ENCODE results near the gene TSPOAP1.

TSPOAP1 gene

DNA sequence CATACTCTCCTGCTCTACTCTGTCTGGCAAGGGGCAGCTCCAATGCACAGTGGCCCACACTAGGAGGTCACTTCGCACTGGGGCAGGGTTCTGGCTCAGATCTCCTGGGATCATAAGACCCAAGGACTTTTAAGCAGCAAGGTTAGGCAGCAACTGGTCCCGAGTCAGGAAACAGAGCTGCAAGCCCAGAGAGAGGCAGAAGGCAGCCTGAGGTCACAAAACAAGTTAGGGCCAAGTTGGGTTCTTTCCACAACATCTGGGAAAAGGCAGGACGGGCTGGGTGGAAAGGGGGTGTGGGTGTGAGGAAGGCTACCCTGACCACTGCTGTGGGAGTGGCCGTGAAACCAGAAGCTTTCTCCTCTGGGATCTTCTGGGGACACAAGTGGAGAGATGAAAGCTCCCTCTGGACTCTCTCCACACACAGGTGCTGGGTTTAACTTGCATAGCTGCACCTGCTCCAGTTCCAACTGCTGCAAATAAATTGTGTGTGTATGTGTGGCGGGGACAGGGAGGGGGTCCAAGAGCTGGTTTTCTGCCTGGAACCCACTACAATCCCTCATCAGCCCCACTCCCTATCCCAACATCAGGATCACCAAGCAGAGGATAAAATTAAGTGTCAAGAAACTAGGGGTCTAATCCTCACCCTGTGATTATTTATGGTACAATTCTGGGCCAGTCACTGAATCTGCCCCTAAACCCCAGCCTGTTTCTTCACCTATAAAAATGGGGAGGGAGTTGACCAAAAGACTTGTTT lies 8.0 kb upstream of the TSPOAP1 start:
- peaks cover 36% of the 10 kb centered on the region for H3K79me2 ChIP-seq (ENCODE audit: insufficient read depth, low read length)
- H2AFZ ChIP-seq (ENCODE audit: low read depth, low read length, severe bottlenecking): no peak overlapping the region
- H3F3A ChIP-seq (ENCODE audit: insufficient read depth): peaks cover 84% of the 10 kb centered on the region
- no peaks in the 10 kb centered on the region for H4K20me1 ChIP-seq (ENCODE audit: low read depth, low read length)
- H3K4me3 ChIP-seq (ENCODE audit: insufficient read depth, low read length, poor library complexity, severe bottlenecking): peak overlapping the region; percentile 53
- no peaks in the 10 kb centered on the region for H3K9me2 ChIP-seq (replicated peaks; ENCODE audit: insufficient read depth, low read length)
- H3K9me3 ChIP-seq (ENCODE audit: insufficient read depth, low read length): no peaks in the 10 kb centered on the region
- H3K4me2 ChIP-seq (ENCODE audit: low read depth, low read length, poor library complexity, severe bottlenecking): peak overlapping the region; percentile 99
- no peaks in the 10 kb centered on the region for H3K27me3 ChIP-seq (ENCODE audit: low read length)
- peaks cover 6% of the 10 kb centered on the region for H3K36me3 ChIP-seq (ENCODE audit: low read length)
- no peak for TF ChIP-seq EZH2phosphoT487 (conservative IDR thresholded peaks at IDR 0.05; ENCODE audit: low read length)
- TF ChIP-seq, protein P1, sequence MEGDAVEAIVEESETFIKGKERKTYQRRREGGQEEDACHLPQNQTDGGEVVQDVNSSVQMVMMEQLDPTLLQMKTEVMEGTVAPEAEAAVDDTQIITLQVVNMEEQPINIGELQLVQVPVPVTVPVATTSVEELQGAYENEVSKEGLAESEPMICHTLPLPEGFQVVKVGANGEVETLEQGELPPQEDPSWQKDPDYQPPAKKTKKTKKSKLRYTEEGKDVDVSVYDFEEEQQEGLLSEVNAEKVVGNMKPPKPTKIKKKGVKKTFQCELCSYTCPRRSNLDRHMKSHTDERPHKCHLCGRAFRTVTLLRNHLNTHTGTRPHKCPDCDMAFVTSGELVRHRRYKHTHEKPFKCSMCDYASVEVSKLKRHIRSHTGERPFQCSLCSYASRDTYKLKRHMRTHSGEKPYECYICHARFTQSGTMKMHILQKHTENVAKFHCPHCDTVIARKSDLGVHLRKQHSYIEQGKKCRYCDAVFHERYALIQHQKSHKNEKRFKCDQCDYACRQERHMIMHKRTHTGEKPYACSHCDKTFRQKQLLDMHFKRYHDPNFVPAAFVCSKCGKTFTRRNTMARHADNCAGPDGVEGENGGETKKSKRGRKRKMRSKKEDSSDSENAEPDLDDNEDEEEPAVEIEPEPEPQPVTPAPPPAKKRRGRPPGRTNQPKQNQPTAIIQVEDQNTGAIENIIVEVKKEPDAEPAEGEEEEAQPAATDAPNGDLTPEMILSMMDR (IDR thresholded peaks at IDR 0.05; ENCODE audit: insufficient read depth, low read length, poor library complexity, severe bottlenecking): no peak
- H3K9ac ChIP-seq (ENCODE audit: low read length): peak overlapping the region; percentile 100
- H3K27ac ChIP-seq (ENCODE audit: low read depth, low read length): peak overlapping the region; percentile 97

DNA sequence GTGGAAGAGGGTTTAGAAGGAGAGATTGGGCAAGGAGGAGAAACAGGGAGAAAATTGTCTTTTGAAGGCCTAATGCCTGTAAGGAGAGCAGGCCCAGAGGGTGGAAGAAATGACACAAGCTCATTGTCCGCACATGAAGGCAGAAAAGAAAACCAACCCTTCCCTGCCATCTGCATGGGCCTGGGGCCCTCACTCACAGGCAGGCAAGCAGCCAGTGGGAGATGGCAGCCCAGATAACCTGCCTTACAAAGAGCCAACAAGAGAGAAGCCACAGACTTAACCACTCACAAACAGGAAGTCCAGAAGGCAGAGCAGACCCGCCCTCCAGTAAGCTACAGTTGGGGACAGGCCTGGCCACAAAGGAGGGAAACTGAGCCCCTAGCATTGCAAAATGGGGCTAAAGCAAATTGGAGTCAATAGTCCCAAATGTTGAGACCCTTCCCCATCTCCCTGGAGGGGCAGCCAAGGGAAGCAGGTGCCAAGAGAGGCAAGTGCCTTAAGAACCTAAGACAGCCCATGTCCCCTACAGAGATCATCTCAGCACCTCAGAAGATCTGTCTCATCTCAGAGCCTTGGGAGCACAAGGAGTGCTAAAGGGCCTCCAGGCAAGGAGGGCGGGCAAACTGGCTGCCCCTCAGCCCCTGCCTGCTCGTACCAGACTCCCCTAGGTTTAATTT lies 7.3 kb upstream of the TSPOAP1 start:
- H3K9ac ChIP-seq (ENCODE audit: low read length): peak overlapping the region; percentile 100
- H3F3A ChIP-seq (ENCODE audit: insufficient read depth): peaks cover 91% of the 10 kb centered on the region
- no peak overlapping the region for H2AFZ ChIP-seq (ENCODE audit: low read depth, low read length, severe bottlenecking)
- H3K4me3 ChIP-seq (ENCODE audit: insufficient read depth, low read length, poor library complexity, severe bottlenecking): peak overlapping the region; percentile 53
- peaks cover 13% of the 10 kb centered on the region for H3K36me3 ChIP-seq (ENCODE audit: low read length)
- H3K79me2 ChIP-seq (ENCODE audit: insufficient read depth, low read length): peaks cover 36% of the 10 kb centered on the region
- H3K9me3 ChIP-seq (ENCODE audit: insufficient read depth, low read length): no peaks in the 10 kb centered on the region
- no peaks in the 10 kb centered on the region for H4K20me1 ChIP-seq (ENCODE audit: low read depth, low read length)
- no peak for TF ChIP-seq EZH2phosphoT487 (conservative IDR thresholded peaks at IDR 0.05; ENCODE audit: low read length)
- TF ChIP-seq, protein P1 (IDR thresholded peaks at IDR 0.05; ENCODE audit: insufficient read depth, low read length, poor library complexity, severe bottlenecking): no peak
- H3K4me2 ChIP-seq (ENCODE audit: low read depth, low read length, poor library complexity, severe bottlenecking): peak overlapping the region; percentile 99
- H3K27me3 ChIP-seq (ENCODE audit: low read length): no peaks in the 10 kb centered on the region
- H3K27ac ChIP-seq (ENCODE audit: low read depth, low read length): peak overlapping the region; percentile 97
- H3K9me2 ChIP-seq (replicated peaks; ENCODE audit: insufficient read depth, low read length): no peaks in the 10 kb centered on the region

GRCh38 chr17:58335061-58335731 lies 6.6 kb upstream of the TSPOAP1 start:
- peak overlapping the region; percentile 99 for H3K4me2 ChIP-seq (ENCODE audit: low read depth, low read length, poor library complexity, severe bottlenecking)
- H4K20me1 ChIP-seq (ENCODE audit: low read depth, low read length): no peaks in the 10 kb centered on the region
- peaks cover 32% of the 10 kb centered on the region for H3K79me2 ChIP-seq (ENCODE audit: insufficient read depth, low read length)
- H3K9ac ChIP-seq (ENCODE audit: low read length): peak overlapping the region; percentile 100
- H3K27me3 ChIP-seq (ENCODE audit: low read length): no peaks in the 10 kb centered on the region
- H2AFZ ChIP-seq (ENCODE audit: low read depth, low read length, severe bottlenecking): no peak overlapping the region
- H3K36me3 ChIP-seq (ENCODE audit: low read length): peaks cover 20% of the 10 kb centered on the region
- no peaks in the 10 kb centered on the region for H3K9me3 ChIP-seq (ENCODE audit: insufficient read depth, low read length)
- peaks cover 92% of the 10 kb centered on the region for H3F3A ChIP-seq (ENCODE audit: insufficient read depth)
- no peaks in the 10 kb centered on the region for H3K9me2 ChIP-seq (replicated peaks; ENCODE audit: insufficient read depth, low read length)
- H3K4me3 ChIP-seq (ENCODE audit: insufficient read depth, low read length, poor library complexity, severe bottlenecking): peak overlapping the region; percentile 51
- TF ChIP-seq, protein P1 (IDR thresholded peaks at IDR 0.05; ENCODE audit: insufficient read depth, low read length, poor library complexity, severe bottlenecking): no peak
- TF ChIP-seq EZH2phosphoT487 (conservative IDR thresholded peaks at IDR 0.05; ENCODE audit: low read length): no peak
- peak overlapping the region; percentile 97 for H3K27ac ChIP-seq (ENCODE audit: low read depth, low read length)
